ENCODE measurements around the gene ZNF366. TPM values are rescaled to one million over a fixed set of nuclear protein-coding genes. Genes with fewer than 3 reads are reported as not detected.

Gene ZNF366
- total RNA-seq, 1 donor from 2014 or later, result not detected

- DNase-seq (ENCODE audit: low spot score), result no peak
- Mint-ChIP-seq H3K27ac (ENCODE audit: unreplicated experiment) (no peak overlapping the region), H3K9me3 (ENCODE audit: low read depth) (no peaks in the 10 kb centered on the region), H3K36me3 (ENCODE audit: low read depth) (no peaks in the 10 kb centered on the region), H3K27me3 (ENCODE audit: low read depth) (no peaks in the 10 kb centered on the region), H3K4me3 (ENCODE audit: unreplicated experiment) (no peak overlapping the region), H3K4me1 (ENCODE audit: low read depth) (peaks cover 15% of the 10 kb centered on the region)
- TF ChIP-seq CTCF (IDR thresholded peaks at IDR 0.05), result no peak
Measured at GRCh38 chr5:72486371-72486770, 20.8 kb downstream of the ZNF366 start.

DNA sequence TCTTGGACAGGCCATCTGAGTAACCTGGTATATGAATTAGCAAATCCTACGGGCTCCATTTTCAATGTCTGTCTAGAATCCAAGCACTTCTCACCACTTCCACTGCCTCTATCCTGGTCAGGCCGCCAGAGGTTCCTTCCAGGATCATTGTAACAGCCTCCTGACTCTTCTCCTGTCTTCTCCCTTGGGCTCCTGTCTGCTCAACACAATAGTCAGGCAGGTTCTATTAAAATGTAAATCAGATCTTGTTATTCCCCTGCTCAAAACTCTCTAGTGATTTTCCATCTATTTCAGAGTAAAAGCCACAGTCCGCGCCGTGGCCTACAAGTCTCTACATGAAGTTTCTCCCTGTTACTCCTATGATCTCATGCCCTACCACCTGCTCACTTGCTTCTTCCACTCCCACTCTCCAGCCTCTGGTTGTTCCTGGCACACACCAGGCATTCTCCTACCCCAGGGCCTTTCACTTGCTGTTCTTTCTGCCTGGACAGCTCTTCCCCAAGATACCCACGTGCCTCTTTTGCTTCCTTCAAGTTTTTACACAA lies 21.7 kb downstream of the ZNF366 start:
- no peak overlapping the region for H3K27ac Mint-ChIP-seq (ENCODE audit: unreplicated experiment)

DNA sequence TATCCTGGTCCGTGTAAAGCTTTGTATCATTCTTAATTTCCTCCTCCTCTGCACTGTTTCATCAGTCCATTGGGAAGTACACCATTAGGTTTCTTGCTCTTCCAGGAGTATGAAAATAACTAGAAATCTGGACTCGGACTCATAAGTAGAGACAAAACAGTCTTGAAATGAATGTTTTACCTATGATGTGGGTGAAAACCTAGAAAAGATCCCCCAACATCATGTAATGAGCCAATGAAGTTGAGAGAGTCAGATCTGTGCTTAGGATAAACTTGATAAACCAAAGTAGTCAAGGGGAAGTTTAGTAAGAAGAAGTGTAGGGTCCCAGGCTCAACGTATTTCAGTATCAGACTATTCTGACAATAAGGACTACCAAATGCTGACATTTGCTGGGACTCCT lies 25.2 kb downstream of the ZNF366 start:
- H3K36me3 Mint-ChIP-seq (ENCODE audit: low read depth), result no peaks in the 10 kb centered on the region
- no peak overlapping the region for H3K4me3 Mint-ChIP-seq (ENCODE audit: unreplicated experiment)
- H3K9me3 Mint-ChIP-seq (ENCODE audit: low read depth), result no peaks in the 10 kb centered on the region
- no peak for DNase-seq (ENCODE audit: low spot score)
- peaks cover 32% of the 10 kb centered on the region for H3K4me1 Mint-ChIP-seq (ENCODE audit: low read depth)
- no peaks in the 10 kb centered on the region for H3K27me3 Mint-ChIP-seq (ENCODE audit: low read depth)
- TF ChIP-seq CTCF (IDR thresholded peaks at IDR 0.05), result no peak
- no peak overlapping the region for H3K27ac Mint-ChIP-seq (ENCODE audit: unreplicated experiment)

More for the DNA sequence above, 21.7 kb downstream of the ZNF366 start:
- Mint-ChIP-seq H3K36me3 (ENCODE audit: low read depth) (no peaks in the 10 kb centered on the region), H3K9me3 (ENCODE audit: low read depth) (no peaks in the 10 kb centered on the region), H3K4me1 (ENCODE audit: low read depth) (peaks cover 15% of the 10 kb centered on the region), H3K27me3 (ENCODE audit: low read depth) (no peaks in the 10 kb centered on the region), H3K4me3 (ENCODE audit: unreplicated experiment) (no peak overlapping the region)
- TF ChIP-seq CTCF (IDR thresholded peaks at IDR 0.05), result no peak
- DNase-seq (ENCODE audit: low spot score), result no peak

DNA sequence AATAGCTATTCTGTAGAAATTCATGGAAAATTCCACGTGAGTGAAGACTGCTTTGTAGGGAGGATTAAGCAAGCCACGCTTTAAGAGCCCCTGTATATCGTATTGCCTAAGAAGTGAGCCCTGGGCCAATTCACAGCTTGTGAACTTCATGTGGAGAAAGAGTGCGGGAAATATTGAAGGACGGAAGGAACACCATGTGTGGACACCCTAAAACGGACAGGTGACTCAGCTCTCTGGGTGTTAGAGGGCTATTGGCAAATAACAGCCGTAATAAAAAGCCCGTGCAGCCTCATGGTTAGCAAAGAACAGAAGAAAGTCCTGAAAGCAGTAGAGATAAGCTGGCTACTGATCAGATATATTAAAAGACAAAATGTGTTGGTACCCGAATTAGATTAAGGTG lies 26.4 kb downstream of the ZNF366 start:
- Mint-ChIP-seq H3K9me3 (ENCODE audit: low read depth) (no peaks in the 10 kb centered on the region), H3K4me1 (ENCODE audit: low read depth) (peaks cover 26% of the 10 kb centered on the region), H3K36me3 (ENCODE audit: low read depth) (no peaks in the 10 kb centered on the region), H3K27me3 (ENCODE audit: low read depth) (no peaks in the 10 kb centered on the region), H3K27ac (ENCODE audit: unreplicated experiment) (no peak overlapping the region), H3K4me3 (ENCODE audit: unreplicated experiment) (no peak overlapping the region)
- TF ChIP-seq CTCF (IDR thresholded peaks at IDR 0.05), result no peak
- DNase-seq (ENCODE audit: low spot score), result no peak

DNA sequence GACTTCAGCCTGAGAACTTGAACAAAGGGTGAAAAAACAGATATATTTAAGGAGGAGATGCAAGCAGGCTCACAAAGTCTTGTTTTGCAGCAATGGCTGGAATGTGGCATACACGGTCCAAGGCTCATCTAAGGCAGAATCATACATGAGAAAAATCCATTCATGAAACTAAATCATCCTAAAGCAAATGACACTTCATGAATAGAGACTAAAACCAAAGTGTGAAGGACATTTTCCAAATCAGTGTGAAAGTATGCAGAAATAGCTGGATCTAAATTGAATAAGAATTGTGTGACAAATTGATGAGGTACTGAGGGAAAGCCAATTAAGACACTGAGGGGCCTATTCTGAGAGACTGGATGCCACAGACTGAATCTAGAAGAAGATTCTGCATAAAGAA lies 27.3 kb downstream of the ZNF366 start:
- H3K36me3 Mint-ChIP-seq (ENCODE audit: low read depth), result no peaks in the 10 kb centered on the region
- no peak overlapping the region for H3K27ac Mint-ChIP-seq (ENCODE audit: unreplicated experiment)
- no peak for DNase-seq (ENCODE audit: low spot score)
- TF ChIP-seq CTCF (IDR thresholded peaks at IDR 0.05), result no peak
- peaks cover 23% of the 10 kb centered on the region for H3K4me1 Mint-ChIP-seq (ENCODE audit: low read depth)
- no peaks in the 10 kb centered on the region for H3K9me3 Mint-ChIP-seq (ENCODE audit: low read depth)
- H3K27me3 Mint-ChIP-seq (ENCODE audit: low read depth), result no peaks in the 10 kb centered on the region
- no peak overlapping the region for H3K4me3 Mint-ChIP-seq (ENCODE audit: unreplicated experiment)
